DOHH2 (cell line): Measurements from ENCODE around the gene VPS54.

Experiments used
- H3F3A ChIP-seq: fragments of 200-600 bp; sonication (generic), shearing (Covaris generic); 2 replicates; pipeline ENCODE4 v1.6.0; 2016; ENCODE audit warnings: antibody characterized with exemption, mild to moderate bottlenecking; ENCODE audit not compliant: control insufficient read depth, insufficient read depth
- H3K27ac ChIP-seq: fragments of 200-600 bp; sonication (generic); 2 replicates; pipeline ENCODE4 v1.5.1; 2014; ENCODE audit warnings: low read depth, mild to moderate bottlenecking, low read length, moderate library complexity
- H3K27me3 ChIP-seq: fragments of 200-600 bp; sonication (generic); 2 replicates; pipeline ENCODE4 v1.6.1; 2014; ENCODE audit warnings: mild to moderate bottlenecking, low read length, mixed read lengths; ENCODE audit not compliant: control insufficient read depth
- H3K36me3 ChIP-seq: fragments of 200-600 bp; sonication (generic); 2 replicates; pipeline ENCODE4 v1.6.1; 2014; ENCODE audit warnings: mild to moderate bottlenecking, low read length, moderate library complexity, mixed read lengths; ENCODE audit not compliant: control insufficient read depth
- H3K4me1 ChIP-seq: fragments of 200-600 bp; sonication (generic); 2 replicates; pipeline ENCODE4 v1.6.1; 2014; ENCODE audit warnings: mild to moderate bottlenecking, low read length, mixed read lengths; ENCODE audit not compliant: control insufficient read depth
- H3K4me2 ChIP-seq: fragments of 200-600 bp; sonication (generic); 2 replicates; pipeline ENCODE4 v1.6.0; 2014; ENCODE audit warnings: mild to moderate bottlenecking, low read length, moderate library complexity
- H3K4me3 ChIP-seq: fragments of 200-600 bp; sonication (generic); 2 replicates; pipeline ENCODE4 v1.5.1; 2014; ENCODE audit warnings: mild to moderate bottlenecking, low read length, mixed read lengths
- H3K79me2 ChIP-seq: fragments of 200-600 bp; sonication (generic); 2 replicates; pipeline ENCODE4 v1.6.1; 2014; ENCODE audit warnings: mild to moderate bottlenecking, low read length, mixed read lengths; ENCODE audit not compliant: control insufficient read depth
- H3K9me2 ChIP-seq: fragments of 200-600 bp; sonication (generic); replicated peaks from 2 replicates; pipeline ENCODE4 v1.6.1; 2014; ENCODE audit warnings: mild to moderate bottlenecking, low read length, mixed read lengths; ENCODE audit not compliant: control insufficient read depth
- H3K9me3 ChIP-seq: fragments of 200-600 bp; sonication (generic); 2 replicates; pipeline ENCODE4 v1.6.1; 2014; ENCODE audit warnings: antibody characterized with exemption, low read length, mixed read lengths; ENCODE audit not compliant: control insufficient read depth, insufficient read depth
- H4K20me1 ChIP-seq: fragments of 200-600 bp; sonication (generic); 2 replicates; pipeline ENCODE4 v1.6.0; 2014; ENCODE audit warnings: low read depth, mild to moderate bottlenecking, antibody characterized with exemption, low read length, moderate library complexity; ENCODE audit not compliant: control insufficient read depth, insufficient read depth
- EZH2phosphoT487 ChIP-seq: fragments of 200-600 bp; sonication (generic); IDR thresholded peaks from 2 replicates; pipeline ENCODE4 v1.6.1; 2017; ENCODE audit warnings: borderline replicate concordance, mild to moderate bottlenecking, antibody characterized with exemption, low read length, moderate library complexity, mixed read lengths
- TF ChIP-seq, protein P1 (sequence below): fragments of 200-600 bp; sonication (generic); IDR thresholded peaks from one replicate; pipeline ENCODE4 v1.5.1; 2014; ENCODE audit warnings: antibody characterized with exemption, mild to moderate bottlenecking, low read depth, low read length; ENCODE audit not compliant: poor library complexity, severe bottlenecking

The VPS54 gene

DNA sequence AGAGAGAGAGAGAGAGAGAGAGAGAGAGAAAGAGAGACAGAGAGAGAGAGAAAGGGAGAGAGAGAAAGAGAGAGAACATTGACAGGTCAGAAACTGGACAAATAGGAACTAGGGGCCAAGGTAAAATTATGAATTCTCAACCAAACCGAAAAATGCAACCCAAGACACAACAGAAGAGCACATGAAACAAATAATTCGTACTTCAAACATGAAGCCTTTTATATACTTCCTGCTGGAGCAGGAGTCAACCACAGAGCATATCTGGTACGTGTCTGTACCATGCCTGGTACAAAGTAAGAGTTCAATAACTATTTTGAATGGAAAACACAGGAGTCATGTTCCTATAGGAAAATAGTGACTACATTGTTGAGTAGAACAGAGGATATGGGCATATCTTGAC lies 6.5 kb upstream of the VPS54 start:
- Histone ChIP-seq H3K27ac (no peak overlapping the region), H3K9me2 (no peaks in the 10 kb centered on the region), H3K4me2 (no peak overlapping the region), H3K79me2 (no peaks in the 10 kb centered on the region), H3K36me3 (no peaks in the 10 kb centered on the region), H3K27me3 (no peaks in the 10 kb centered on the region), H3K4me3 (no peak overlapping the region), H3K9me3 (no peaks in the 10 kb centered on the region), H4K20me1 (no peaks in the 10 kb centered on the region), H3K4me1 (peaks cover 15% of the 10 kb centered on the region), H3F3A (peaks cover 7% of the 10 kb centered on the region)
- TF ChIP-seq, protein P1, sequence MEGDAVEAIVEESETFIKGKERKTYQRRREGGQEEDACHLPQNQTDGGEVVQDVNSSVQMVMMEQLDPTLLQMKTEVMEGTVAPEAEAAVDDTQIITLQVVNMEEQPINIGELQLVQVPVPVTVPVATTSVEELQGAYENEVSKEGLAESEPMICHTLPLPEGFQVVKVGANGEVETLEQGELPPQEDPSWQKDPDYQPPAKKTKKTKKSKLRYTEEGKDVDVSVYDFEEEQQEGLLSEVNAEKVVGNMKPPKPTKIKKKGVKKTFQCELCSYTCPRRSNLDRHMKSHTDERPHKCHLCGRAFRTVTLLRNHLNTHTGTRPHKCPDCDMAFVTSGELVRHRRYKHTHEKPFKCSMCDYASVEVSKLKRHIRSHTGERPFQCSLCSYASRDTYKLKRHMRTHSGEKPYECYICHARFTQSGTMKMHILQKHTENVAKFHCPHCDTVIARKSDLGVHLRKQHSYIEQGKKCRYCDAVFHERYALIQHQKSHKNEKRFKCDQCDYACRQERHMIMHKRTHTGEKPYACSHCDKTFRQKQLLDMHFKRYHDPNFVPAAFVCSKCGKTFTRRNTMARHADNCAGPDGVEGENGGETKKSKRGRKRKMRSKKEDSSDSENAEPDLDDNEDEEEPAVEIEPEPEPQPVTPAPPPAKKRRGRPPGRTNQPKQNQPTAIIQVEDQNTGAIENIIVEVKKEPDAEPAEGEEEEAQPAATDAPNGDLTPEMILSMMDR, result no peak
- no peak for TF ChIP-seq EZH2phosphoT487

- Histone ChIP-seq H3K4me3 (no peak overlapping the region), H4K20me1 (no peaks in the 10 kb centered on the region), H3K27ac (no peak overlapping the region), H3K36me3 (no peaks in the 10 kb centered on the region), H3K27me3 (no peaks in the 10 kb centered on the region), H3K9me2 (no peaks in the 10 kb centered on the region), H3F3A (peaks cover 10% of the 10 kb centered on the region), H3K4me1 (peaks cover 28% of the 10 kb centered on the region), H3K9me3 (no peaks in the 10 kb centered on the region), H3K4me2 (no peak overlapping the region), H3K79me2 (peaks cover 3% of the 10 kb centered on the region)
- no peak for TF ChIP-seq EZH2phosphoT487
- TF ChIP-seq, protein P1, result no peak
Observed at GRCh38 chr2:64024259-64024949, 5.2 kb upstream of the VPS54 start.

DNA sequence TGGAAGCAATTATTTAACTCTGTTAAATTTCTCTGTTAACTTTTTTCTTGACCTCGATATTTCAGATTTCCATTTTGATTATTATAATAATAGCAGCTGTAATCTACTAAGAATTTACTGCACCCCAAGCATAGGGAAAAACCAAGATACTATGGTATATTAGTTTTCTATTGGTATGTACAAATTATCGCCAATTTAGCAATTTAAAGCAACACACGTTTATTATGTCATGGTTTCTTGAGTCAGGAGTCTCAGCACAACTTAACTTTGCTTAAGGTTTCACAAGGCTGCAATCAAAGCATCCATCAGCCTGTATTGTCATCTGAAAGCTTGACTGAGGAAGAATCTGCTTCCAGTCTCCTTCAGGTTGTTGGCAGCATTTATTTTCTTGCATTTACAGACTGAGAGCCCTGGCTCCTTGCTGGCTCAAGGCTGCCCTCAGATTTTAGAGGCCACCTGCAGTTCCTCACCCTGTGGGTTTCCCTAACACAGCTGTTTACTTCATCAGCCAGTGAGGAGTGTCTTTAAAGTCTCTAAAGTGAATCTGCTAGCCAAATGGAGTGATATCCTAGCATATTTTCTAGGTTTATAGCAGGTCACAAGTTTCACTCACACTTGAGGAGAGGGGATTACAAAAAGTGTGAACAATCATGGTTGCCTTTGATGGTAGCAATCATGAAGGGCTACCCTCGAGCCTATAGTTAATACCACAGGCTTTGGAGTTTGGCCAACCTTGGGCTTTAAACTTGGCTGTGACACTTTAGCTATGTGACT lies 4.4 kb upstream of the VPS54 start:
- Histone ChIP-seq H4K20me1 (no peaks in the 10 kb centered on the region), H3K27me3 (no peaks in the 10 kb centered on the region), H3K36me3 (no peaks in the 10 kb centered on the region), H3K9me2 (no peaks in the 10 kb centered on the region), H3K4me1 (peaks cover 28% of the 10 kb centered on the region), H3F3A (peaks cover 10% of the 10 kb centered on the region), H3K79me2 (peaks cover 4% of the 10 kb centered on the region), H3K4me2 (no peak overlapping the region), H3K27ac (no peak overlapping the region), H3K4me3 (no peak overlapping the region), H3K9me3 (no peaks in the 10 kb centered on the region)
- TF ChIP-seq, protein P1, result no peak
- no peak for TF ChIP-seq EZH2phosphoT487
